ENCODE results near the gene ADGRG1.

ADGRG1 gene

DNA sequence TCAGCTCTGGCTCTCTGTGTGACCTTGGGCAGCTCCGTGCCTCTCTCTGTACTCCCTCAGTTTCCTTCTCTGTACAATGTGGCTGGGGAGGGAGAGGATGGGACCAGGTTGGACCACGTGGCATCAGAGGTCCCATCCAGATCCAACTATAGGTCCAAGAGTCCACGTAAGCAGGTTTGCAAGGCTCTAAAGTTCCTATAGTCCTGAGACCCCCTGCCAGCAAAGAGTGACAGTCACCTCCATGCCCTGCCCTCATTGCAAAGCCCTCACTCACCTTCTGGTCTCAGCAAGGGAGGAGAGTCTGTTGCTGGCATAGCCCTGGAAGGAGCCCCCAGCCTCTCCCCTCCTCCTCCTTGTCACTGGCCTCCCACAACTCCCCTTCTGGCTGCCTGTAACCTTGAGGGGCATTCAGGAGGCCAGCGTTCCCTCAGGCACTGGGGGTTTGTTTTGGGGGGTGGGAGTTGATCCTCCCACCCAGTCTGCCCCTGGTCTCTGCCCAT lies 60.1 kb downstream of the ADGRG1 start:
- DNase-seq: no peak

DNA sequence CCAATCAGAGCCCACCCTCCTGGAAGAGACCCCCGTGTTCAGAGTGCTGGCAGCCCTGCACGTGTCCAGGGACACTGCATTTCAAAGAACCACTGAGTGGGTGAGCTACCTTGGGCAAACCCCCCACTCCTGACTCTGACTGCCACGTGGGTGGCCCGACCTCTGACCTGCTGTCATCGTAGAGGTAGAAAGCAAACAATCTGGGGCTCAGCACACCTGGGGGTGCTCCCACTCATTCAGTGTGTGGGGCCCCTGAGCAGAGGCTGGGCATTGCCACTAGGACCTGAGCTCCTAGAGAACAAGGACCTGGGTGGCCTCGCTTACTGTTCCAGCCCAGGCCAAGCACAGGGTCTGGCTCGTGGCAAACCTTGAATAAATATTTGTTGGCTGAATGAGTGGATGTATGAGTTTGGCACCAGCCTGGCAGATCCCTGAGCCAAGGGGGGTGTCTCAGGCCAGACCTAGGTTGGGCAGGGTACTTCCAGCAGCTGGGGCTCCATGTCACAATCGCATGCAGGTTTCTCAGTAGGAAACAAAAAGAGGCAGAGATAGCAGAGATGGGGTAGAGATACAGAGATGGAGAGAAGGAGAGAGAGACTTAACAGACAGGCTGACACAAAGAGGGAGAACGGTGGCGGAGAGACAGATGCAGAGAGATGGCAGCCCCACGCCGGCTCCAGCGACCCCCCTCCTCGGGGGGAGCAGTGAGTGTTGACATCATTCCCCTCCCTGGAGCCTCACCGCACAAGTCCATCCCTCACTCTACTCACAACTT lies 60.7 kb downstream of the ADGRG1 start:
- DNase-seq: no peak

DNA sequence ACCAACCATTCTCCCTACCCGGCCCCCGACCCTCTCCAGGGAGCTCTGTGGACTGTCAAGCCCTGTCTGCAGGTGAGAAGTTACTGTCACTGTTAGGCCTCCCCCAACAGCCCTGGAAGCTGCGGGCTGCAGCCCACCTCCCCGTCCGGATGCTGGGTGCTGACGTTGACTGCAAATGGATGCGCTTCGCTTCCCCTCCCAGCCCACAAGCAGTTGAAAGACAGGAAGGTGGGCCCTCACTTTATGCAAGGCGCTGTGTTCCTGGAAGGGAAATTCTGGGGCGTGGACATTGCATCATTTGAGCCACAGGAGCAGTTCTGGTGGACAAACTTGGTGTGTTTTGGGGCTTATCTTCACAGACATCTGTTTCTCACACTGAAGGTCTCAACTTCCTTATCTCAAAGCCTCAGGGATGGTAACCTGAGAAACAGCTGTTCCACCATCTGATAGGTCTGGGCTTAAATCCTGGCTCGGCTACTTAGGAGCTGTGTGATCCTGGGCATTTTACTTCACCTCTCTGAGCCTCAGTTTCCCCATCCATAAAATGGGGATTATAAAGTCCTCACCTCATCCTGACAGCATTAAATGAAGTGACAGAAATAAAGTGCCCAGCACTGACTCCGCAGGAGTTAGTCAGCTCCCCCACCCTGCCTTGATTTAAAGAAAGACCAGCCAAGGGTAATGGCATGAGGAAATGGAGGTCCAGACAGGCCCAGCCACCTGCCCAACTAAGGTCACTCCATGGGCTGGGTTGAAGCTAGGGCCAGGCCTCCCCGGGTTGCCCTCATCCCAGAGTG lies 61.5 kb downstream of the ADGRG1 start:
- no peak for DNase-seq

DNA sequence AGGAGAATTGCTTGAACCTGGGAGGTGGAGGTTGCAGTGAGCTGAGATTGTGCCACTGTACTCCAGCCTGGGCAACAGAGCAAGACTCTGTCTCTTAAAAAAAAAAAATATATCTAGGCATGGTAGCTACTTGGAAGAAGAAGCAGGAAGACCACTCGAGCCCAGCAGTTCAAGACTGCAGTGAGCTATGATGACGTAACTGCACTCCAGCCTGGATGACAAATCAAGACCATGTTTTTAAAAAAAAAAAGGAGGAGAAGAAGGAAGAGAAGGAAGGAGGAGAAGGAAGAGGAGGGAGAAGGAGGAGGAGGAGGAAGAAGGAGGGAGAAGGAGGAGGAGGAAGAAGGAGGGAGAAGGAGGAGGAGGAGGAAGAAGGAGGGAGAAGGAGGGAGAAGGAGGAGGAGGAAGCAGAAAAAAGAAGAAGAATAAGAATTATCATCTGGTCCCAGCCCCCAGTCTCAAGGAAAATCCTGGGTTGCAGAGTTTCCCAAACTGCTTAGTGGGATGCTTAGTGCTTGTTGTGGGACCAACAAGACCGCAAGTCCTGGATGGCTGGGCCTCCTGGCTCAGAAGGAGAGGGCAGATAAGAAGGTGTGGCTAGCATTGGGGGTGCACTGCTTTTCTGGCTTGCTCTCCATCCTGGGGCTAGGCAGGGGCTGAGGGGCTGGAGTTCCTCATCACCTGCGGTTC lies 62.5 kb downstream of the ADGRG1 start:
- no peak for DNase-seq

DNA sequence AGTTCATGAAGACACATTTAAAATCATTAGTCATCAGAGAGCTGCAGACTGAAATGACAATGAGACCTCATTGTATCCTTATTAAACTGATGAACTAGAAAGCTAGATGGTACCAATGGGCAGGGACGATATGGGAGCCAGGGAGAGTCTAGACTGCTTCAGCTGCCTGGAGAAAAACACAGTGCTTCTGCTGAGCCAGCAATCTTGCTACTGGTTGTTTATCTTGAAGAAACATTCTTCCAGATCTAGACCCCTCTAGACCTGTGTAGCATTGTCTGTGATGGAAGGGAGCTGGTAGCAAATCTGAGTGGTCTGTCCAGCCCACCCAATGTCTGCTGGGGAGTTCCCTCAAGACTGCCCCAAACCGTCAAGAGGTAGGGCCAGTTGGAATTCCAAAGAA lies 64.2 kb downstream of the ADGRG1 start:
- DNase-seq: no peak

DNA sequence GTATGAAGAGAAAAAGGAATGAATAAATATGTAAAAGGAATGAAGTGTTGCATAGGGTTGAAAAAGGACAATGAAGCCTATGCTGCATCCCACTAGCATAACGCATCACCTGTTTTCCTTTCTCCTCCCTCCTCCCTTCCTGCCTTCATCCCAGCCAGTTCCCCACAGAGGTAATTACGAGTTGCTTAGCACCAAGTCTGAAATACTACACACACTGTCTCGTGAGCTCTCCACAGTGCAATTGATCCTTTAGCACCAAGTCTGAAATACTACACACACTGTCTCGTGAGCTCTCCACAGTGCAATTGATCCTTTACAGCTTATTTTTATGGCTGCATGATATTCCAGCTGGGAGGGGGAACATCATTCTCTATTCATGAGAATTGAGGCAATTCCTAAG lies 65.1 kb downstream of the ADGRG1 start:
- no peak for DNase-seq

DNA sequence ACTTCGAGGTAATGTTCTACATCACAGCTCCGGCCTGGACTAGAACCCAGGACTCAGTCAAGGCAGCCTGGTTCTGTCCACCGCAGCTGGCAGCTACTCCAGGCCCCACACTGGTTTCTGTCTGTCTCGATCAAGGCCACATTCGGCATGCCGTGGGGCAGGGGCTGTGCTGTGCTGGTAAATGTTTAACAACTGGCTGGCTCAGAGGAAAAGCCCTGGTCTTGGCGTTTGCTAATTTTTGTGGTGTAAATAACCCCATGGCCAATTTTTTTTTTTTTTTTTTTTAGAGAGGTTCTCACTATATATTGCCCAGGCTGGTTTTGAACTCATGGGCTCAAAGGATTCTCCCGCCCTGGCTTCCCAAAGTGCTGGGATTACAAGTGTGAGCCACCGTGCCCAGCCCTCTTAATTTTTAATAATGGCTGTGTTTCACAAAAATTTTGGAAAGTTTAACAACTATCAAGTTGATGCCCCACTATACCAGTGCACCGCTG lies 65.8 kb downstream of the ADGRG1 start:
- DNase-seq: no peak

DNA sequence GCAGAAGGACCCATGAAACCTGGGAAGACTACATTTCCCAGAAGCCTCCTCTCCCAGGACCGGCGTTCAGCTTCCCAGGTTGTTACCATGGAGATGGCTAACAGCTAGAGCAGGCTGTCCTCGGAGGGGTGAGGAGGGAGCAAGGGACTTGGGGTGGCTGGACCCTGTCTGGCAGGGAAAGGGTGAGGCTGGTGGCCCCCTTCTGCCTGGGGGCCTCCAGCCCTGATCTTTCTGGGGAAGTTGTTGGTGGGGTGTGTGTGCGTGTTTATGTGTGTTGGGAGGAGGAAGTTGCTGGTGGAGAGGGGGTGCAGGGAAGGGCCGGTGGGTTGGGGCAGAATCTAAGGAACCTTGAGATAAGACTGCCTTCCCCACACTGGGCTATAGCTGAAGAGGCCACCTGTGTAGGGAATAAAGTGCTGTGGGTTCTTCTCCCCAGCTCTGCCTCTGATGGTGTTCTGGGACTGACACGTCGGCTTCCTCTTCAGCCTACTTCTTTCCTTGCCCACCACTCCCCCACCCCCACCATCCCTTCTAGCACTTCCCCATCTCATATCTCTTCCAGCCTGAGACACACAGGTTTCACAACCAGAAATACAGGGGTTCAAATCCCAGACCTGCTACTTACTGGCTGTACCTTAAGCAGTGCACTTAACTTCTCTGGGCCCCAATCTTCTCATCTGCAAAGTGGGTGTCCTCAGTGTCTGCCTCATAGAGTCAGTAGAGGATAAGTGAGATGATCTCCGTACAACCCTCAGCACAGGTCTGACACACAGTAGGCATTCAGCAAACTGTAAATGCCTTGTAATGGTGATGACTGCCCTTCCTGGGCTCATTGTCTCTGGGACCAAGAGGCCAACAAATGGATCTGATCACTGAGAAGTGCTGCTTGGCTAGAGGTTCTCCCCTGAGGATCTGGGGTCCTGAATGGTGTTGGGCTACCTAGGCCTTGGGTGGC lies 66.6 kb downstream of the ADGRG1 start, which contains the start of gene DRC7:
Gene DRC7 (plus strand): TSS at position 82 of the 955 bp plus-strand sequence. CDS start 3,144 bp downstream, outside the sequence.
- peak; percentile 62 for DNase-seq

DNA sequence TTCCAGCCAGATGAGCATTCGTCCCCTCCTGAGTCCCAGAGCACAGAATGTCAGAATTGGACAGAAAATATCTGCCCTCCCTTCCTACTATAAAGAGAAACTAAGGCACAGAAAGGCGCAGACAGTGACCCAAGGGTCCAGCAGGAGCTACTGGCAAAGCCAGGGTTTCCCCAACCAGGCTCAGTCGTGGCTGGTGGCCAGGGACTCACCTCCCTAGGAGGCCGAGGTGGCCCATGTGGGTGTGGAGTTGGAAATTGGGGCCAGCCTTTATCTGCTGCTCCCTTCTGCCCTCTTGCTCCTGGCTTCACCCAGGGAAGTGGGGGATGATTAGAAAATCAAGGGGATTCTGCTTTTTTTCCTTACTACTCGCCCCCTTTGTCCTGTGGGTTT lies 67.2 kb downstream of the ADGRG1 start:
- no peak for DNase-seq

DNA sequence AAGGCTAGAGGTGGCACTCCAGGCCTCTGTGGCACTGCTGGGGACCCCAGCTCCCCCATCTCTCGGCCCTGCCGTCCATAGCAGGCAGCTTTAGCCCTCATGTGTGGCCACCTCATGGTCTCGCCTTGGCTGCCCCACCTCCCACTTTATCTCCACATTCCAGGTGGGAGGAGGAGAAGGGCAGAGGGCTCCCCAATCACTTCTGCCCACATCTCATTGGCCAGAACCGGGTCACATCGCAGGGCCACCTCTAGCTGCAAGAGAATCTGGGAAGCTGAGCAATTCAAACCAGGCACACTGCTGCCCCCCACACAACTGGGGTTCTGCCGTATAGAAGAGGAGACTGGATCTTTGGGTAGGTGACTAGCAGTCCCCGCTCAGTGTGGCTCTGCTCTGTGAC lies 67.8 kb downstream of the ADGRG1 start:
- DNase-seq: no peak

DNA sequence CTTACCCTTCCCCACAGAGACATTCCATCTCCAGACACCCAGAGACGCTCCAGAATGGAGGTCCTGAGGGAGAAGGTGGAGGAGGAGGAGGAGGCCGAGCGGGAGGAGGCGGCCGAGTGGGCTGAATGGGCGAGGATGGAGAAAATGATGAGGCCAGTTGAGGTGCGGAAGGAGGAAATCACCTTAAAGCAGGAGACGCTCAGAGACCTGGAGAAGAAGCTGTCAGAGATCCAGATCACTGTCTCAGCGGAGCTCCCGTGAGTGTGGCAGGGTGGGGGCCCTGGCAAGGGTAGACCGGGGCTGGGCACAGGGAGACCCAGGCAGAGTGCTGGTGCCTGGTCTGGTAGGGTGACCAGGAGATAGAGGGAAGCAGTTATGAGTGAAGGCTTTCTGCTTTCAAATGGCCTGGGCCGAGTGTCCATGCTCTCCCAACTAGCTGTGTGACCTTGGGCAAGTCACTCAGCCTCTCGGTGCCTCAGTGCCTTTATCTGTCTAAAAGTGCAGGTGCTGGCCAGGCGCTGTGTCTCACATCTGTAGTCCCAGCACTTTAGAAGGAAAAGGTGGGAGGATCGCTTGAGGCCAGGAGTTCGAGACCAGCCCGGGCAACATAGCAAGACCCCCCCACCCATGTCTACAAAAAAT lies 69.6 kb downstream of the ADGRG1 start:
- no peak for DNase-seq

DNA sequence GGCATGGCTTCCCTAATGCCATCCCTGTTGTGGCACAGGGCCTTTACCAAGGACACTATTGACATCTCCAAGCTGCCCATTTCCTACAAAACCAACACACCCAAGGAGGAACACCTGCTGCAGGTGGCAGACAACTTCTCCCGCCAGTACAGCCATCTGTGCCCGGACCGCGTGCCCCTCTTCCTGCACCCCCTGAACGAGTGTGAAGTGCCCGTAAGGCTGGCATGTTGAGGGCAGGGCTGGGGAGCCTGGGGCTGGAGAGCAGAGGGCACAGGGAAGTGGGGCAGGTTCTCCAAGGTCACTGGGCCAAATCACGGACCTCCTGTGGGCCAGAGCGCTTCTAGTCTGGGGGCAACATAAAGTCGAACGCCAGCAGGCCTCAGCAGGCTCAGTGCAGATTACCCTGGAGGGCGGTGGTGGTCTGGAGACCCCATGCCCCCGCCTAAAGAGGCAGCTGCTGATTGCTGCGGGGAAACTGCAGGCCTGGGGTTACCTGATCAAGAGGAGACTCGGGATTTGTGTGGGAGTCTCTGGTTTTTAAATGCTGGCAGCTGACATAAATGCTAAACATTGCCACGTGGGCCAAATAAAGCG lies 70.5 kb downstream of the ADGRG1 start:
- no peak for DNase-seq

DNA sequence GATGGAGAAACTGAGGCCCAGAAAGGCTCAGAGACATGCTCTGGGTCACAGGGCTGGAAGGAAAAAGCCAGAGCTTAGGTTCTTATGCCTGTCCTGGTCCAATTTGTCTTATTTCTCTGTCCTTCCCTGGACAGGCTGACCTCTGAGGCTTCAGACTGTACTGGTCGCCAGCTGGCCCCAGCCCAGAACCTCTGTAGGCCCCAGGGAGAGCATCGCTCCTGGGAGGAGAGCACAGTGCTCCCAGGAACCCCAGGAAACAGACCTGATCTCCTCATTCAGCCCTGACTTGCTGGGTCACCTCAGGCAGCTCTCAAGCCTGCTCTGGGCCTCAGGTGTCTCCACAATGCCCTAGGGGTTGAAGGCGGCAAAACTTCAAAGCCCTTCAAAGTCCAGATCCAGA lies 71.1 kb downstream of the ADGRG1 start:
- no peak for DNase-seq

DNA sequence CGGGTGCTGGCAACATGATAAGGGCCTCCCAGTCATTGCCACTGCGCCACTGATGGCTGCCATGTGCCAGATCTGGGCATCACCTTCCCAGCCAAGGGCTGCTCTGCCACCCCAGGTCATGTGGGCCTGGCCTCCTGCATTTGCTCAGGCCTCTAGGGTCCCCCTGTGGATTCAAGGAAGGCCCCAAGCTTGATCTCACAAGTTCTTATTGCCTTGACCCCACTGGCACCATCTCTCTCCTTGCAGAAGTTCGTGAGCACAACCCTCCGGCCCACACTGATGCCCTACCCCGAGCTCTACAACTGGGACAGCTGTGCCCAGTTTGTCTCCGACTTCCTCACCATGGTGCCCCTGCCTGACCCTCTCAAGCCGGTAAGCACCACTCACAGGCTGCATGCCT lies 71.5 kb downstream of the ADGRG1 start:
- no peak for DNase-seq

DNA sequence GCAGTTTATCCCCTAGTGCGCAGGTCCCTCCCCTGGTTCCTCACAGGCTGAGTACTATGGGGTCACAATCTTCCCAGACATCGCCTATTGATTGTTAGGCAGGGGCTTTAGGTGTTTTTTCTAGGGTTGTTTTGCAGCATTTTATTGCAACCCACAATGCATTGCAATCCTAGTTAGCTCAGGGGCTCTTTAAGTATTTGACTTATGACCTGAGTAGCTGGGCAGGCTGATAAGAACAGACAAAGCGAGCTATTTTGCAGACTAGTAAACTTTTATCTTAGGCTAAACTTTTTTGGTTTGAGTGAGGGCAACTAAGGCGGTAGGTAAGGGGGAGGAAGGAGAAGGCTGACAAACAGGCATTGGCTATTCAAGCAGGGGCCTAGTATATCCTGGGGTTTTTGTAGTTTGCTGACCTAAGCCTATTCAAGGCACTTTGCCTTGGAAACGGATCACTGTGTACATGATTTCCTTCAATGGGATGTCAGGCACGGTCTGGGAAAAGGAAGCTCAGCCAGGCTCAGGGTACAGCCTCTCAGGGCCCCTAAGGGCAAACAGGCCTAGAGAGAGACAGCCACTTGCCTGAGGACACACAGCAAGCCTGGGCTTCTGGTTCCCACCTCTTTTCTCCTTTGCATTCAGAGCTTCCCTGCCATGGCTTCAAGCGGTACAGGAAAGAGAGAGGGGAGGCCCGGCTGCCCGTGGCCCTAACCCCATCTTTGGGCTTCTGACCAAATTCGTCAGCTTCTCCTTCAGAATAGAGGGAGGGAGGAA lies 72.5 kb downstream of the ADGRG1 start:
- DNase-seq: no peak

DNA sequence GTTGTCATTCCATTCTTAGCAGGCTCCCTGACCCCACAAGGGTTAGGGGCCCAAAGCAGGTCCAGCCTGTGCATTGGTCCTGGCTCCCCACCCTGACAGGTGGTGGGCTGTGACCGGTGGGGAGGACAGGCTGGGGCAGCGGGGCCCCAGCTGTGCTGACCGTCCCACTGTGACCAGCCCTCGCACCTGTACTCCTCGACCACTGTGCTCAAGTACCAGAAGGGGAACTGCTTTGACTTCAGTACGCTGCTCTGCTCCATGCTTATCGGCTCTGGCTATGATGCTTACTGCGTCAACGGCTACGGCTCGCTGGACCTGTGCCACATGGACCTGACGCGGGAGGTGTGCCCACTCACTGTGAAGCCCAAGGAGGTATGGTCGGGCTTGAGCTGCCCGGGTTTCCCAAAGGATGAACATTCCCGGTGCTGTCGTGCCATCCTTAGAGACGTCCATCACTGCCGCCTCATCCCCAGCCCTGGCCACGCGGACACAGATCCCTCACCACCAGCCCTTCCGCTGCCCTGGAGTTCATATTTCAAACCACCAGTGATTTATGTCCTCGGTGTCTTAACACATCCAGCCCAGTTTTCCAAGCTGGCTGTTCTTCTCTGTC lies 73.4 kb downstream of the ADGRG1 start:
- DNase-seq: no peak

DNA sequence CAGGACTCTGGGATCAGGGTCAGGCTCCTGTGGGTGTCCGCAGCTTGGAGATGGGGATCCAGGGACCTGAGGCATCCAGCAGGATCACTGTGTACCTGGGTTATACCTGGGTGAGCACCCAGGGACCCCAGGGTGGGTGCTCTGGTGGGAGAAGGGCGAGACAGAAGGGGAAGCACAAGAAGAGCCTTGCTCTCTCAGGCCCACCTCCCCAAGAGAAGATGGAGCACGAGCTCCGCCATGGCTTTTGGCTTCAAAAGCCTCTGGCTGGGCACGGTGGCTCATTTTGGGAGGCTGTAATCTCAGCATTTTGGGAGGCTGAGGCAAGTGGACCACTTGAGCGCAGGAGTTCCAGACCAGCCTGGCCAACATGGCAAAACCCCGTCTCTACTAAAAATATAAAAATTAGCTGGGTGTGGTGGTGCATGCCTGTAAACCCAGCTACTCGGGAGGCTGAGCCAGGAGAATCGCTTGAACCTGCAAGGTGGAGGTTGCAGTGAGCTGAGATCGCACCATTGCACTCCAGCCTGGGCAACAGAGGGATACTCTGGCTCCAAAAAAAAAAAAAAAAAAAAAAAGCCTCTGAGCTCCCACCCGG lies 75.1 kb downstream of the ADGRG1 start:
- no peak for DNase-seq

DNA sequence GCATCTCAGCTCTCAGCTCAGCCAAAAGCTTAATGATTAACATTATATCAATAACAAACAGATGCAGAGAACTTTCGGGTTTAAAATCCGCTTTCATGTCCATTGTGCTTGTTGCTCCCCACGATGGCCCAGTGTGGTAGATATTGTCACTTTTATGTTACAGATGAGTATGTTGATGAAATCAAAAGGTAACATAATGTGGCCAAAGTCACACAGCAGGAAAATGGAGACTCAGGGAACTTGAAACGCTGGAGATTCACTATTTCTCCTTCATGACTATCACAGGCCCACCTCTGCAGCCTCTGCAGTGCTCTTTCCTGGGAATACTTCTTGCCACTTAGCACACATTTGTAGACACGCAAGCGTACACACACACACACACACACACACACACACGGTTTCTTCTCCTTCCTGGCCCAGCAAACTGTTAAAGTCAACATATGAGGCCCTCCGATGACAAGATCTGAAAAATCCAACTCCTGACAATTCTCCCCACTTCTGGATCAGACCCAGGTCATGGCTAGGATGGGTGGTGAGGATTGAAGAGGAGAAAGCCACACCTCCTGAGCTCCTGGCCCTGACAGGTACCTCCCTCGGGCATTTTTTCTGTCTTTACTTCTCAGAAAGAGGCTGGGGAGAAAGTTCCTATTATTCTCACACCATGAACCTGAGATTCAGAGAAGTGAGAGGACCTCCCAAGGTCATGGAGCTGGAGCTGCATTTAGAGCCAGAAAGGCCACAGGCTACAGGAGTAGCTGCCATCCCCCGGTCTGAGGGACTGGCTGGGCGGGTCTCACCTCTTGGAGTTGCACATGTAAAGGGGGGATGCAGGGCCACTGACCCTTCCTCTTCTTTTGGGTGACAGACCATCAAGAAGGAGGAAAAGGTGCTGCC lies 75.8 kb downstream of the ADGRG1 start:
- no peak for DNase-seq
